Measurements from ENCODE around the gene TSPAN32.

DNA sequence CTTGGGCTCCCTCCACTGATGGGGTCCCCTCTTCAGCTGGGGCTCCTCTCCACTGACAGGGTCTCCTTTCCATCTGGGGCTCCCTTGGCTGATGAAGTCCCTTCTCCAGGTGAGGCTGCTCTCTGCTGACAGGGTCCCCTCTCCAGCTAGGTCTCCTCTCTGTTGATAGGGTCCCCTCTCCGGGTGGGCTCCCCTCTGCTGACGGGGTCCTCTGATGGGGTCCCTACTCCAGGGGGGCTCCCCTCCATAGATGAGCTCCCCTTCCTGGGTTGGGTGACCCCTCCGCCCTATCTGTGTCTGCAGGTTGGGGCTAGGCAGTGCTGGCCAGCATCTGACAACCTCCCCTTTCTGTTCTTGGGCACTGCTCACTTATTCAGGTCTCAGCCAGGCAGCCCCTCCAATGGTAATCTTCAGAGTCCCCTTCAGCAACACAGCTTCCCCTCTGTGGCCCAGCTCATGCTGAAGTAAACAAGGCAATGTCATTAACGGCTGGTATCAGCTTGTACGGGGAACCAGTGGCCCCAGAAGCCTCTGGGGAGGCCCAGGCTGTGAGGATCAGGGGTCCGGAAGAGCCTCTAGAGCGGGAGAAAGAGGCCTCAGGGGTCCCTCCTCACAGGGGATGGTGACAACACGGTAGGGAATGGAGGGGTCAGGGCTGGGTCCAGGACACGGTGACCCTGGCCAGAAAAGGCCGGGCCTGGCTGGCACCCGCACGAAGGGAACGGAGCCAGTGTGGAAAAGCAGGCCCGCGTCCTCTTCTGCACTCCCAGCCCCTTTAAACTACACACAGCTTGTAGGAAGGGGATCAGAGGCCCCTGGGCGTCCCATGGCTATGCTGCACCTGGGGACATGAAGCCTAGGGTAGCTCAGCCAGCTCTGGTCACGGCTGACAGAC is 65.7 kb downstream of the TSPAN32 start:
- TF ChIP-seq CTCF (IDR thresholded peaks at IDR 0.05) (no peak), ZFX (IDR thresholded peaks at IDR 0.05; ENCODE audit: borderline replicate concordance) (no peak)
